ENCODE data around the gene TCP11L2. TPM values are rescaled to one million over a fixed set of nuclear protein-coding genes. Genes with fewer than 3 reads are reported as not detected.

TCP11L2 gene
- total and polyA plus RNA-seq, 12 donors: 4.9 to 168 (median 119) TPM

DNA sequence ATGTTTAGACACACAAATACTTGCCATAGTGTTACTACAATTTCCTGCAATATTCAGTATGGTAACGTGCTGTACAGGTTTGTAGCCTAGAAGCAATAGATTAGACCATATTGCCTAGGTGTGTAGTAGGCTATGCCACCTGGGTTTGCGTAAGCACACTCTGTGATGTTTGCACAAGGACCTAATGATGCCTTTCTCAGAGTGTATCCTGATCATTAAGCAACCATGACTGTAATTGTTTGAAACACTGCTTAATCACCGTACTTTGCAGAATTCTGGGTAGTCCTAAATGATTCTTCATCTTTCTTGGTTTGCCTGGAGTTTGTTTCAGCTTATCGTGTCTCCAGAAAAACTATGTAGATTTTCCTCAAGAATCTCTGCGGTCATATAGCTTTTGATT, 11.2 kb upstream of the TCP11L2 start:
- no peaks in the 10 kb centered on the region for H3K27me3 ChIP-seq
- no peak overlapping the region for H3K27ac ChIP-seq
- DNase-seq (no peak), ATAC-seq (no peak)
- H3K36me3 ChIP-seq: no peaks in the 10 kb centered on the region
- 75 to 78% methylated on average over 5 of the region's 5 CpGs for WGBS, 2 donors
- no peak for TF ChIP-seq CTCF (IDR thresholded peaks at IDR 0.05)
- H3K4me3 ChIP-seq: no peak overlapping the region
- intact Hi-C loops (cut with DNase I): no loop called here
- H3K9me3 ChIP-seq: no peaks in the 10 kb centered on the region
- H3K4me1 ChIP-seq: peaks cover 0 to 14% (median 0%) of the 10 kb centered on the region in 9 donors

- intact Hi-C loops (cut with DNase I): no loop called here
- Histone ChIP-seq H3K36me3 (no peaks in the 10 kb centered on the region), H3K4me3 (no peak overlapping the region), H3K27me3 (no peaks in the 10 kb centered on the region), H3K4me1 (peaks cover 0 to 14% (median 0%) of the 10 kb centered on the region in 9 donors), H3K9me3 (no peaks in the 10 kb centered on the region), H3K27ac (no peak overlapping the region)
- no peak for ATAC-seq
- no peak for TF ChIP-seq CTCF (IDR thresholded peaks at IDR 0.05)
- no peak for DNase-seq
- 96% methylated on average over 5 of the region's 5 CpGs for WGBS, 2 donors
Observed at GRCh38 chr12:106292339-106292738, 10.2 kb upstream of the TCP11L2 start.

- WGBS, 2 donors: 76 to 82% methylated on average over 8 of the region's 8 CpGs
- Histone ChIP-seq H3K27me3 (no peaks in the 10 kb centered on the region), H3K4me1 (peaks cover 7 to 30% (median 23%) of the 10 kb centered on the region in 9 donors), H3K27ac (peak overlapping the region in 9 of 10 donors; percentile 52 to 85 (median 69)), H3K9me3 (no peaks in the 10 kb centered on the region), H3K36me3 (no peaks in the 10 kb centered on the region), H3K4me3 (no peak overlapping the region)
- no peak for TF ChIP-seq CTCF (IDR thresholded peaks at IDR 0.05)
- ATAC-seq: peak in 7 of 8 donors; percentile 53 to 95 (median 82)
- no peak for DNase-seq
- intact Hi-C loops (cut with DNase I): no loop called here
Observed at GRCh38 chr12:106296179-106296877, 6.2 kb upstream of the TCP11L2 start.

- intact Hi-C loops (cut with DNase I): no loop called here
- H3K4me1 ChIP-seq: peaks cover 7 to 37% (median 29%) of the 10 kb centered on the region in 9 donors
- WGBS, 2 donors: 88 to 93% methylated on average over 3 of the region's 3 CpGs
- H3K36me3 ChIP-seq: no peaks in the 10 kb centered on the region
- no peak for TF ChIP-seq CTCF (IDR thresholded peaks at IDR 0.05)
- H3K27ac ChIP-seq: peak overlapping the region in 6 of 10 donors; percentile 68 to 85 (median 72)
- no peaks in the 10 kb centered on the region for H3K9me3 ChIP-seq
- no peak for ATAC-seq
- no peak overlapping the region for H3K4me3 ChIP-seq
- no peak for DNase-seq
- H3K27me3 ChIP-seq: no peaks in the 10 kb centered on the region
Observed at GRCh38 chr12:106297075-106297474, 5.5 kb upstream of the TCP11L2 start.

Measured in heart right ventricle (tissue), 16 donors.